ENCODE results near the gene ENTREP3.

Gene ENTREP3

DNA sequence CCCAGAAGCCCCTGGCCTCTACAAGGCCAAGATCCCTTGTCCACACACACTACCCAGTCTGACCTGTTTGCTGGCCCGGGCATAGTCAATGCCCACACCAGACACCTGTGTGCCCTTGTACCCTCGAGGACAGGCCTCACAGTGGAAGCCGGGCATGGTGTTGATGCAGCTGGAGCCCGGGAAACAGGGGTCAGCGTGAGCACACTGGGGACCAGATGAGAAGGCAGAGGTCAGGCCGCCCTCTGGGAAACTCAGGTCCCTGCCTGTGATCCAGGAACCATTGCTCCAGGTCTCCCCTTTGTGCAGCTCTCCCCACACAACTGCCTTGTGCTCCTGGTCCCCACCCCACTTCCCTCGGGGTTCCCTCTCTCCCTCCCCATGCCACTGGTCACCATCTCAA lies 53.1 kb downstream of the ENTREP3 start:
- no peak for DNase-seq (ENCODE audit: low read depth)
- H3K36me3 ChIP-seq (ENCODE audit: control insufficient read depth, insufficient read depth, low read length, severe bottlenecking), result peaks cover 6% of the 10 kb centered on the region
- peaks cover 8% of the 10 kb centered on the region for H3K4me1 ChIP-seq (ENCODE audit: control insufficient read depth, insufficient read depth, low read length)
- no peak overlapping the region for H3K4me3 ChIP-seq (ENCODE audit: low read length)
- no peak overlapping the region for H3K9ac ChIP-seq (ENCODE audit: low read length)
- no peaks in the 10 kb centered on the region for H3K27me3 ChIP-seq (replicated peaks; ENCODE audit: control insufficient read depth, insufficient read depth, low read length)
- H3K9me3 ChIP-seq (ENCODE audit: control insufficient read depth, low read length), result no peaks in the 10 kb centered on the region

DNA sequence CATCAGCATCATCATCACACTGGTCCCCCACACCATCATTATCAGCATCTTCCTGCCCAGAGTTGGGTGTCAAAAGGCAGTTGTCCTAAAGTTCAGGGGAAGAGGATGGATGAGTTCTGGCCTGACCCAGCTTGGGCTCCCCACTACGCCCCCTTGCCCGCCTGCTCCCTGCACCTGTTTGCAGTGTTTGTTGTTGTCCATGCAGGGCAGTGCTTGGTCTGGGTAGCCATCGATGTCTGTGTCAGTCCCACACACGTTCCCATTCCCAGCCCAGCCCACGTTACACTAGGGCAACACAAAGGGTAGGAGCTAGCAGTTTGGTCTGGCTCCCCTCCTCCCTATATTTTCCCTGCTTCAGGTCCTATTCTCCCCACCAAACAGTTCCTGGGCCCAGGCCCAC lies 54.4 kb downstream of the ENTREP3 start:
- Histone ChIP-seq H3K4me1 (ENCODE audit: control insufficient read depth, insufficient read depth, low read length) (peaks cover 4% of the 10 kb centered on the region), H3K27me3 (replicated peaks; ENCODE audit: control insufficient read depth, insufficient read depth, low read length) (no peaks in the 10 kb centered on the region), H3K9ac (ENCODE audit: low read length) (no peak overlapping the region), H3K4me3 (ENCODE audit: low read length) (no peak overlapping the region), H3K36me3 (ENCODE audit: control insufficient read depth, insufficient read depth, low read length, severe bottlenecking) (peaks cover 9% of the 10 kb centered on the region), H3K9me3 (ENCODE audit: control insufficient read depth, low read length) (no peaks in the 10 kb centered on the region)
- no peak for DNase-seq (ENCODE audit: low read depth)

DNA sequence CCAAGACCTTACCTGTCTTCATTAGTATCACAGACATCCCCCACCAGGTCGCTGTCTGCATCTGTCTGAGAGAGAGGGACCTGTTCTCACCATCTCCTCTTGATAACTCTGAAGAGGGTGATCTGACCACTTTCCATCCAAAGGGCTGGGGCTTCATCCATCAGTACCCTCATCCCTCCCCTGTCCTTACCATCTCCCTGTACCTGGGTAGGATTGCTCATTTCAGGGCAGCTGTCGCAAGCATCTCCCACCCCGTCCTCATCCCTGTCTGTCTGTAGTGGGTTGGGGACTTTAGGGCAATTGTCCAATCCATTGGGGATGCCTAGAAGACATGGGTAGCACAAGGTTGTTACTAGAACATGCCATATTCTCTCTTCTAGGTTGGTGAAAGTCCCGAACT lies 55.5 kb downstream of the ENTREP3 start:
- H3K36me3 ChIP-seq (ENCODE audit: control insufficient read depth, insufficient read depth, low read length, severe bottlenecking), result peaks cover 9% of the 10 kb centered on the region
- H3K27me3 ChIP-seq (replicated peaks; ENCODE audit: control insufficient read depth, insufficient read depth, low read length), result no peaks in the 10 kb centered on the region
- no peaks in the 10 kb centered on the region for H3K9me3 ChIP-seq (ENCODE audit: control insufficient read depth, low read length)
- no peak overlapping the region for H3K4me3 ChIP-seq (ENCODE audit: low read length)
- H3K9ac ChIP-seq (ENCODE audit: low read length), result no peak overlapping the region
- no peak for DNase-seq (ENCODE audit: low read depth)
- peaks cover 8% of the 10 kb centered on the region for H3K4me1 ChIP-seq (ENCODE audit: control insufficient read depth, insufficient read depth, low read length)

DNA sequence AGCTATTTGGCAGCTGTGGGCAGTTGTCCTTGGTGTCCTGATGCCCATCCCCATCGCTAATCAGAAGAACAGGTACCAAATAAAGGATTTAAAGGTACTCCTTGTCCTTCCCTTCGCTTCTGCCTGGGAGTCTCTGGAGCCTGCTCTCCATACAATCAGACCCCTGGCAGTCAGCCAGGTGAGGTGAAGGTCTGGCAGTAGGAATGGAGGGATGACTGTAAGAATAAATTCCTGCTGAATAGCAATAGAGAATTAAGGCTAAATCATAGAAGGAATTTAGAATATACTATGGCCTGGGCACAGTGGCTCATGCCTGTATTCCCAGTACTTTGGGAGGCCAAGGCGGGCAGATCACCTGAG lies 56.8 kb downstream of the ENTREP3 start:
- Histone ChIP-seq H3K9ac (ENCODE audit: low read length) (no peak overlapping the region), H3K27me3 (replicated peaks; ENCODE audit: control insufficient read depth, insufficient read depth, low read length) (no peaks in the 10 kb centered on the region), H3K4me1 (ENCODE audit: control insufficient read depth, insufficient read depth, low read length) (peaks cover 18% of the 10 kb centered on the region), H3K9me3 (ENCODE audit: control insufficient read depth, low read length) (no peaks in the 10 kb centered on the region), H3K36me3 (ENCODE audit: control insufficient read depth, insufficient read depth, low read length, severe bottlenecking) (peaks cover 9% of the 10 kb centered on the region), H3K4me3 (ENCODE audit: low read length) (no peak overlapping the region)
- no peak for DNase-seq (ENCODE audit: low read depth)

DNA sequence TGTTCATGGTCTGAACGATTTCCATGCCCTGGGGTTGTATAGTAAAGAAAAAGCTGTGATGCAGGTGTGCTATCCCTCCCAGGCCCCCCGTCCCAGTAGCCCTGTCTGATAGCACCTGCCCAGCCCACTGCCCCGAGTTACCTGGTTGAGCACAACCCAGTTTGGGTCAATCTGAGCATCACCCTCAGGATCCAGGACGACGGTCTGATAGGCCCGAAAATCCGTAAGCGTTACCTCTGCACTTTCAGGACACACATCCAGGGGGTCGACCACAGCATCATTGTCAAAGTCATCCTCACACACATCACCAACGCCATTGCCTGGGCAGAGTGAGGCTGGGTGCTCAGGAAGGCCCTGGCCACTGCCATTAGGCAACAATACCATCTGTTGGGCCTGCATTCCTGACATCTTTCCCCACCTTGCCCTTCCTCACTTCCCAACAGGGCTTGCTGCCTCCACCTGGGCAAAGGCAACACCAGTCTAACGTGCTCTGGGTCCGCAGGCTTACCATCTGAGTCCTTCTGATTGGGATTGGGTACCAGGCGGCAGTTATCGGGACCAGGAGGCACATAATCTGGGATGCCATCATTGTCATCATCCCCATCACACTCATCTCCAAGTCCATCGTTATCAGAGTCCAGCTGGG lies 57.3 kb downstream of the ENTREP3 start:
- no peak overlapping the region for H3K4me3 ChIP-seq (ENCODE audit: low read length)
- peaks cover 21% of the 10 kb centered on the region for H3K4me1 ChIP-seq (ENCODE audit: control insufficient read depth, insufficient read depth, low read length)
- no peaks in the 10 kb centered on the region for H3K27me3 ChIP-seq (replicated peaks; ENCODE audit: control insufficient read depth, insufficient read depth, low read length)
- no peaks in the 10 kb centered on the region for H3K9me3 ChIP-seq (ENCODE audit: control insufficient read depth, low read length)
- H3K9ac ChIP-seq (ENCODE audit: low read length), result no peak overlapping the region
- no peak for DNase-seq (ENCODE audit: low read depth)
- H3K36me3 ChIP-seq (ENCODE audit: control insufficient read depth, insufficient read depth, low read length, severe bottlenecking), result peaks cover 9% of the 10 kb centered on the region

All from adipocyte (in vitro differentiated cells).